Trophoblast cell (in vitro differentiated cells and primary cell): Measurements from ENCODE around the gene MFSD1.
A peak's percentile ranks its signal among the peaks of the same experiment; 100 is the strongest.

Source experiments
- DNase-seq, 2 donors: peaks; one replicate each; pipeline ENCODE4 v3.0.0-alpha.2; 2016
- H2AFZ ChIP-seq: 2 replicates; pipeline ENCODE4 v1.6.1; 2013; ENCODE audit warnings: low read length, moderate library complexity, mild to moderate bottlenecking; ENCODE audit not compliant: insufficient read depth, poor library complexity
- H2AK5ac ChIP-seq: 2 replicates; pipeline ENCODE4 v1.6.1; 2013; ENCODE audit warnings: mild to moderate bottlenecking, low read length
- H2BK120ac ChIP-seq: 2 replicates; pipeline ENCODE4 v1.6.1; 2013; ENCODE audit warnings: low read length, mild to moderate bottlenecking, moderate library complexity; ENCODE audit not compliant: insufficient read depth, poor library complexity
- H2BK12ac ChIP-seq: 2 replicates; pipeline ENCODE4 v1.6.1; 2013; ENCODE audit warnings: mild to moderate bottlenecking, low read length, moderate library complexity
- H2BK5ac ChIP-seq: 2 replicates; pipeline ENCODE4 v1.6.1; 2013; ENCODE audit warnings: low read length, low read depth, moderate library complexity, mild to moderate bottlenecking; ENCODE audit not compliant: poor library complexity
- H3K14ac ChIP-seq: 2 replicates; pipeline ENCODE4 v1.6.1; 2013; ENCODE audit warnings: mild to moderate bottlenecking, low read length
- H3K18ac ChIP-seq: 2 replicates; pipeline ENCODE4 v1.6.1; 2013; ENCODE audit warnings: mild to moderate bottlenecking, low read length
- H3K23ac ChIP-seq: 2 replicates; pipeline ENCODE4 v1.6.1; 2013; ENCODE audit warnings: low read length
- H3K27ac ChIP-seq: 2 replicates; pipeline ENCODE4 v1.5.1; 2013; ENCODE audit warnings: low read depth, mild to moderate bottlenecking, inconsistent platforms, low read length, moderate library complexity
- H3K27me3 ChIP-seq: 2 replicates; pipeline ENCODE4 v1.6.1; 2013; ENCODE audit warnings: inconsistent platforms, mild to moderate bottlenecking, low read length, moderate library complexity; ENCODE audit not compliant: insufficient read depth
- H3K36me3 ChIP-seq, 2 experiments: 1 replicate in 1 of 2; 2 replicates in 1 of 2; pipeline ENCODE4 v1.6.1; 2013; ENCODE audit warnings: low read length in 2 of 2, mild to moderate bottlenecking in 2 of 2, moderate library complexity in 1 of 2; ENCODE audit not compliant: insufficient read depth in 2 of 2, control insufficient read depth in 1 of 2
- H3K4ac ChIP-seq: 2 replicates; pipeline ENCODE4 v1.6.1; 2013; ENCODE audit warnings: low read depth, mild to moderate bottlenecking, low read length, moderate library complexity
- H3K4me1 ChIP-seq, 2 experiments: 1 replicate in 1 of 2; 2 replicates in 1 of 2; pipeline ENCODE4 v1.6.1; 2013; ENCODE audit warnings: low read length in 2 of 2, mild to moderate bottlenecking in 2 of 2, moderate library complexity in 1 of 2; ENCODE audit not compliant: insufficient read depth in 2 of 2, control insufficient read depth in 1 of 2
- H3K4me2 ChIP-seq: 2 replicates; pipeline ENCODE4 v1.6.1; 2013; ENCODE audit warnings: inconsistent platforms, mild to moderate bottlenecking, low read length, moderate library complexity
- H3K4me3 ChIP-seq: 2 replicates; pipeline ENCODE4 v1.5.1; 2013; ENCODE audit warnings: mild to moderate bottlenecking, low read depth, low read length, inconsistent platforms
- H3K79me1 ChIP-seq: one replicate; pipeline ENCODE4 v1.6.1; 2013; ENCODE audit warnings: low read length
- H3K79me2 ChIP-seq: 2 replicates; pipeline ENCODE4 v1.6.1; 2013; ENCODE audit warnings: low read length, mild to moderate bottlenecking; ENCODE audit not compliant: control insufficient read depth, insufficient read depth, poor library complexity
- H3K9ac ChIP-seq: 2 replicates; pipeline ENCODE4 v1.6.1; 2013; ENCODE audit warnings: mild to moderate bottlenecking, low read length
- H3K9me3 ChIP-seq: 2 replicates; pipeline ENCODE4 v1.6.1; 2013; ENCODE audit warnings: low read depth, mild to moderate bottlenecking, control low read depth, inconsistent platforms, low read length; ENCODE audit not compliant: insufficient read depth
- H4K12ac ChIP-seq: 2 replicates; pipeline ENCODE4 v1.6.1; 2013; ENCODE audit warnings: low read depth, mild to moderate bottlenecking, low read length, moderate library complexity
- H4K8ac ChIP-seq: 2 replicates; pipeline ENCODE4 v1.6.1; 2013; ENCODE audit warnings: low read depth, mild to moderate bottlenecking, low read length, moderate library complexity
- H4K91ac ChIP-seq: one replicate; pipeline ENCODE4 v1.6.1; 2013; ENCODE audit warnings: low read depth, mild to moderate bottlenecking, low read length, moderate library complexity
- WGBS: extraction: QIAGEN DNeasy Blood & Tissue Kit; methylation state at CpG from one replicate; pipeline ENCODE4 v1.1.7; 2013; ENCODE audit warnings: missing lambda C conversion rate; ENCODE audit not compliant: insufficient read length, insufficient coverage; ENCODE audit errors: extremely low coverage; 5-methylcytosine and 5-hydroxymethylcytosine counted together

Gene MFSD1

DNA sequence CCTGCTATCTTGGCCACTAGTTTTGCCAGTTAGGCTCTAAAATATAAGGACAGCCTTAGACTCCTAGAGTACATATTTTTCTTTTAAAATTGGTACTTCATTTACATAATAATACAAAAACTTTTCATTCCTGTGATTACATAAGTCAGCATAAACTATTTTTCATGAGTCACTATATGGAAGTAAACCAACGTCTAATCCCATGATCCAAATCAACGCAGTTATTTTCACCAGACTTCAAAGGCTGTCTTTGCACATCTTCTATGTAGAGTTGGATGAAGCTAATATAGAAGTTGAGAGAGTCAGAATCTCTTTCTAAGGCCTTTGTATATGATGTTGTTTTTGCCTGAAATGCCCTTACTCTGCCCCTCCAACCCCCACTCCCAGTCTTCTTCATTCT, 7.6 kb upstream of the MFSD1 start:
- no peak overlapping the region for H2BK12ac ChIP-seq
- no peak overlapping the region for H3K14ac ChIP-seq
- H3K79me2 ChIP-seq, result no peaks in the 10 kb centered on the region
- no peak overlapping the region for H4K91ac ChIP-seq
- H3K4me1 ChIP-seq, result no peaks in the 10 kb centered on the region
- H3K18ac ChIP-seq, result no peak overlapping the region
- no peak overlapping the region for H3K4me3 ChIP-seq
- H2AFZ ChIP-seq, result no peak overlapping the region
- H4K12ac ChIP-seq, result no peak overlapping the region
- no peaks in the 10 kb centered on the region for H3K9me3 ChIP-seq
- WGBS, result no CpG with 5 or more reads among the region's 2 CpGs
- no peak for DNase-seq
- no peak overlapping the region for H2BK120ac ChIP-seq
- no peak overlapping the region for H2AK5ac ChIP-seq
- no peak overlapping the region for H3K9ac ChIP-seq
- H3K27me3 ChIP-seq, result no peaks in the 10 kb centered on the region
- H3K79me1 ChIP-seq, result no peaks in the 10 kb centered on the region
- no peak overlapping the region for H3K23ac ChIP-seq
- no peak overlapping the region for H3K4ac ChIP-seq
- H4K8ac ChIP-seq, result no peak overlapping the region
- no peak overlapping the region for H3K4me2 ChIP-seq
- no peaks in the 10 kb centered on the region for H3K36me3 ChIP-seq
- no peak overlapping the region for H3K27ac ChIP-seq
- no peak overlapping the region for H2BK5ac ChIP-seq

DNA sequence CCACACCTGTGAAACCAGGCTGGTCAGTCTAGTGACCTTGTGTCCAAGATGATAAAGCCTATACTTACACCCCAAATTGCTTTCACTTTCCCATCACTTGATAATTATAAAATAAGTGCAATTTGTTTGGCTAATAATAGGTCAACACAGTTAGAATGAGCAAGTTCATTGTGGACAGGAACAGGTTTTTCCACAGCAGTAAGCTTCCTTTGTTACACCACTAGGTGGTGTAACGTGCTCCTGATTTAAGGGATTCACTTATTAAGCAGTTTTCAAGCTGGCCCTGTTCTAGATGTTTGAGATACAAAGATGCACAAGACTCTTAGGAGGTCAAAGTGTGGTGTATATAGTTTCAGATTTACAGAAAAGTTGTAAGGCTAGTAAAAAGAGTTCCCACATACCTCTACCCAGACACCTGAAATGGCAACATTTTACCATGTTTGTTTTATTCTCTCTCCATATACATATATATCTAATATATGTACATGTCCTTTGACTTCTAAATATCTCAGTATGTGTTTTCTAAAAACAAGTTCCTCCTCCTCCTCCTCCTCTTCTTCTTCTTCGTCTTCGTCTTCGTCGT, 6.8 kb upstream of the MFSD1 start:
- Histone ChIP-seq H3K9me3 (no peaks in the 10 kb centered on the region), H3K79me1 (no peaks in the 10 kb centered on the region), H3K4me3 (no peak overlapping the region), H3K9ac (no peak overlapping the region), H3K27me3 (no peaks in the 10 kb centered on the region), H2AK5ac (no peak overlapping the region), H3K4ac (no peak overlapping the region), H2BK120ac (no peak overlapping the region), H3K36me3 (no peaks in the 10 kb centered on the region), H3K4me1 (no peaks in the 10 kb centered on the region), H4K8ac (no peak overlapping the region), H3K23ac (no peak overlapping the region), H3K14ac (no peak overlapping the region), H2BK5ac (no peak overlapping the region), H3K4me2 (no peak overlapping the region), H4K12ac (no peak overlapping the region), H3K79me2 (no peaks in the 10 kb centered on the region), H2BK12ac (no peak overlapping the region), H3K18ac (no peak overlapping the region), H4K91ac (no peak overlapping the region), H3K27ac (no peak overlapping the region), H2AFZ (no peak overlapping the region)
- peak; percentile 19 to 73 for DNase-seq
- 100% methylated on average over 4 of the region's 5 CpGs for WGBS

DNA sequence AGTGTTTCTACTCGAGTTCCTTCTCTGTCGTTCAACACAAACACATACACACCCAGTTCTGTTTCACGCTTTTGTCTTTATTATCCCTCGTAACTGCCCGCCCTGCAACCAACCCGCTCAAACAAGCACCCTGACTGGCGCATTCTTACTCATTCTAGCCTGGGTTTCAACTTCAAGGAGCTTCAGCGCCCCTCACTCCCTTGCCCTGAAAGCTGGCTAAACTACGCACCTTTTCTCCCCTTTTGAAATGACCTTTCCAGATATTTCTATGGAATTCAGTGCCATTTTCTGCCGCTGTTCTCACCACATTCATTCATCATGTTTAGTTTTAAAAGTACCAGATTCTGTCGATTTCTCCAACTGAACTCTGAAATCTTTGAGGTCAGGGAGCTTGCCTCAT, 653 bp upstream of the MFSD1 start:
- Histone ChIP-seq H2BK5ac (no peak overlapping the region), H2AK5ac (no peak overlapping the region), H3K4ac (no peak overlapping the region), H3K4me3 (no peak overlapping the region), H3K79me2 (peaks cover 4% of the 10 kb centered on the region), H3K4me1 (peaks cover 0 to 2% of the 10 kb centered on the region in 2 experiments), H3K18ac (no peak overlapping the region), H2BK12ac (no peak overlapping the region), H2AFZ (peak overlapping the region; percentile 72), H4K8ac (peak overlapping the region; percentile 82), H3K79me1 (peaks cover 6% of the 10 kb centered on the region), H3K9me3 (peaks cover 3% of the 10 kb centered on the region), H3K27ac (no peak overlapping the region), H3K4me2 (peak overlapping the region; percentile 89), H4K12ac (no peak overlapping the region), H3K27me3 (no peaks in the 10 kb centered on the region), H3K14ac (no peak overlapping the region), H3K9ac (peak overlapping the region; percentile 74), H4K91ac (no peak overlapping the region), H3K36me3 (no peaks in the 10 kb centered on the region), H2BK120ac (no peak overlapping the region), H3K23ac (no peak overlapping the region)
- no peak for DNase-seq
- WGBS, result no CpG with 5 or more reads among the region's 11 CpGs

DNA sequence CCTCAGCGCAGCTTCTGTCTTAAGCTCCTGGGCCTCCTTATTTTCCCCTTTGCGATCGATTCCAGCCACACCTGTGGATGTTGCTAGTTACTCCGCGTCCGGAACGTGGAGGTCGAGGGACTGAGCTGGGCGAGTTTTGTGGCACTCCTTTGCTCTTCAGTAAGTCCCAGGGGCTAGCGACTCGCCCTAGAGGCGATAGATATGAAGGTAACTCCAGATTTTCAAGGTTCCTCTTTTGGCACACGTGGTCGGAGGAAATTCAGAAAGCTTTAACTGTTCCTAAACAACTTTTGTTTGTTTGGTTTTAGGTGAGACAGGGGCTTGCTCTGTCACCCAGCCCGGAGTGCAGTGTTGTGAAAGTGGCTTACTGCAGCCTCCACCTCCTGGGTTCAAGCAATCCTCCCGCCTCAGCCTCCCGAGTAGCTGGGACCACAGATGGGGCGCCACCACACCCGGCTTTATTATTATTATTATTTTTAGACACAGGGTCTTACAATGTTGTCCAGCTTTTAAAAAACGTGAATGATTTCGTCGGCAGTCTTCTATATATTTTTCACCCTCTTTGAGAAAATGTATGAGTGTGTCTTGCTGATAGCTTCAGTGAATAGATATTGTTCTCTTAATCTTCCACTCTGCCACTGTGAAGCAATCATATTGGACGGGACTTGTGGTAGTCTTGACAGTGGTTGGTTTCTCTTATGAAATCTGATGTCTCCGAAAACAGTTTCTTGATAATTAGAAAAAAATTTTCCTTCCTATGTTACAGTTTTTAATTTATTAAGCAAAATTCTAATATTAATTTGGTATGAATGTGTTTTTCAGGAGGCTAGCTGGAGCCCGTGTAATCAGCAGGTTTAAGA, 785 bp downstream of the MFSD1 start:
- no CpG with 5 or more reads among the region's 25 CpGs for WGBS

More for the DNA sequence above, 785 bp downstream of the MFSD1 start:
- Histone ChIP-seq H3K79me2 (peaks cover 4% of the 10 kb centered on the region), H3K4me2 (peak overlapping the region; percentile 89), H3K4me3 (peak overlapping the region; percentile 83), H2BK5ac (no peak overlapping the region), H2BK12ac (no peak overlapping the region), H2AFZ (peak overlapping the region; percentile 86), H3K27me3 (no peaks in the 10 kb centered on the region), H3K4ac (no peak overlapping the region), H3K79me1 (peaks cover 6% of the 10 kb centered on the region), H3K18ac (no peak overlapping the region), H4K8ac (peak overlapping the region; percentile 78), H2BK120ac (peak overlapping the region; percentile 12), H3K23ac (no peak overlapping the region), H3K4me1 (peaks cover 0 to 2% of the 10 kb centered on the region in 2 experiments), H4K91ac (peak overlapping the region; percentile 29), H2AK5ac (no peak overlapping the region), H3K27ac (no peak overlapping the region), H3K14ac (peak overlapping the region; percentile 23), H3K9ac (peak overlapping the region; percentile 88), H4K12ac (peak overlapping the region; percentile 35), H3K9me3 (peaks cover 3% of the 10 kb centered on the region), H3K36me3 (no peaks in the 10 kb centered on the region)
- peak in 1 of 2 donors; percentile 51 for DNase-seq
